Measurements from ENCODE around the gene GBP7.

- TF ChIP-seq CTCF (conservative IDR thresholded peaks at IDR 0.05; ENCODE audit: low read length) = no peak
- no peak for TF ChIP-seq EZH2phosphoT487 (IDR thresholded peaks at IDR 0.05; ENCODE audit: borderline replicate concordance)
These were observed 27.4 kb upstream of the GBP7 start for GRCh38 chr1:89203166-89203565.

Measured in Loucy (cell line).